Fibroblast of peridontal ligament (primary cell): ENCODE results near the gene PFDN4.

Experiments used
- DNase-seq: peaks from one replicate; pipeline ENCODE4 v3.0.0-alpha.2; 2010; ENCODE audit errors: extremely low read depth

The PFDN4 gene

GRCh38 chr20:54200487-54201267, 7.2 kb upstream of the PFDN4 start:
- DNase-seq, result no peak

GRCh38 chr20:54201268-54201846, 6.5 kb upstream of the PFDN4 start:
- no peak for DNase-seq

GRCh38 chr20:54203281-54203680, 4.6 kb upstream of the PFDN4 start:
- DNase-seq, result no peak

GRCh38 chr20:54204063-54204462, 3.8 kb upstream of the PFDN4 start:
- no peak for DNase-seq

- DNase-seq, result no peak
Measured at GRCh38 chr20:54204481-54204880, 3.4 kb upstream of the PFDN4 start.

- DNase-seq, result no peak
Measured at GRCh38 chr20:54205450-54205849, 2.4 kb upstream of the PFDN4 start.

GRCh38 chr20:54207053-54207742, 689 bp upstream of the PFDN4 start:
- no peak for DNase-seq

- peak; percentile 54 for DNase-seq
Measured at GRCh38 chr20:54208548-54209176, 775 bp downstream of the PFDN4 start.

- no peak for DNase-seq
Measured at GRCh38 chr20:54209216-54209813, 1.4 kb downstream of the PFDN4 start.

GRCh38 chr20:54212226-54212625, 4.3 kb downstream of the PFDN4 start:
- peak; percentile 91 for DNase-seq

GRCh38 chr20:54212871-54213270, 5.0 kb downstream of the PFDN4 start:
- DNase-seq, result no peak

GRCh38 chr20:54214566-54214965, 6.7 kb downstream of the PFDN4 start:
- no peak for DNase-seq

GRCh38 chr20:54215157-54215789, 7.4 kb downstream of the PFDN4 start:
- DNase-seq, result no peak

- no peak for DNase-seq
Measured at GRCh38 chr20:54217762-54218161, 9.9 kb downstream of the PFDN4 start.

- DNase-seq, result no peak
Measured at GRCh38 chr20:54218470-54218869, 10.6 kb downstream of the PFDN4 start.

GRCh38 chr20:54219751-54220426, 12.0 kb downstream of the PFDN4 start:
- peak; percentile 78 for DNase-seq

GRCh38 chr20:54220722-54221121, 12.8 kb downstream of the PFDN4 start:
- DNase-seq, result no peak

- DNase-seq, result no peak
Measured at GRCh38 chr20:54221353-54221752, 13.5 kb downstream of the PFDN4 start.

GRCh38 chr20:54221996-54222890, 14.4 kb downstream of the PFDN4 start:
- DNase-seq, result peak; percentile 57

- DNase-seq, result no peak
Measured at GRCh38 chr20:54223285-54223684, 15.4 kb downstream of the PFDN4 start.
